GM23338 (cell line): ENCODE measurements around the gene TMPRSS9.

Experiments used
- EZH2 ChIP-seq: fragments of 200-600 bp; sonication (generic); IDR thresholded peaks from one replicate; pipeline ENCODE4 v1.8.0; 2017; ENCODE audit warnings: antibody characterized with exemption, mild to moderate bottlenecking, low read depth; ENCODE audit not compliant: unreplicated experiment
- POLR2AphosphoS5 ChIP-seq: IDR thresholded peaks from 2 replicates; pipeline ENCODE4 v1.6.1; 2016; ENCODE audit warnings: antibody characterized with exemption, low read depth
- TF ChIP-seq, protein P1 (sequence below), 2 experiments: fragments of 200-600 bp in 1 of 2; sonication (generic) in 1 of 2; conservative IDR thresholded peaks; 2 replicates each; pipeline versions ENCODE4 v1.5.1 to v1.6.1; 2016 to 2017; ENCODE audit warnings: antibody characterized with exemption in 2 of 2, low read depth in 2 of 2, mild to moderate bottlenecking in 2 of 2, moderate library complexity in 1 of 2

DNA sequence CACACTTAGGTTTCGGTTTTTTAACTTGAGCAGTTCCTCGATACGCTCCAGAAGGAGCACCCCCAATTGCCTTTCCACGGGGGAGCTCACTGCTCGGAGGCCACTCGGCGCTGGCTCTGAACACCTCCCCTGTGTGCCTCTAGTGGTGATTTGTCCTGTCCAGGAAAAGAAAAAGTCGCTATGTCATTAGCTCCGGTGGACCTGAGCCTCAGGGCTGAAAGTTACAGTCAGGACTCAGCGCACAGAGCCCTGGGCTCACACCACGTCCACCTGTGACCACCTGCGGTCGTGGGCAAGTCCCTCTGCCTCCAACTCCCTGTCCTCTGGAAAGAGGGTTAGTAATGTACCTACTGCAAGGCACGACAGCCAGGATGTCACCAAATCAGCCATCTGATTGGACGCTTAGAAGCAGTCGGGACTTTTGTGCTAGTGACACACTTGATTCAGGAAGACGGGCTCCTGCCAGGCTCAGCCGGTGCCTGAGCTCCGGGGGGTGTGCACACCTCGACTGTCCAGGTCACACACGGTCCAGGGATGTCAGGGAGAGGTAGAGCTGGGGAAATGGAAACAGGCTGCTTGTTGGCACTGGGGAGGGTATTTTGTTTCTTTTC, 3.9 kb upstream of the TMPRSS9 start:
- TF ChIP-seq, protein P1, sequence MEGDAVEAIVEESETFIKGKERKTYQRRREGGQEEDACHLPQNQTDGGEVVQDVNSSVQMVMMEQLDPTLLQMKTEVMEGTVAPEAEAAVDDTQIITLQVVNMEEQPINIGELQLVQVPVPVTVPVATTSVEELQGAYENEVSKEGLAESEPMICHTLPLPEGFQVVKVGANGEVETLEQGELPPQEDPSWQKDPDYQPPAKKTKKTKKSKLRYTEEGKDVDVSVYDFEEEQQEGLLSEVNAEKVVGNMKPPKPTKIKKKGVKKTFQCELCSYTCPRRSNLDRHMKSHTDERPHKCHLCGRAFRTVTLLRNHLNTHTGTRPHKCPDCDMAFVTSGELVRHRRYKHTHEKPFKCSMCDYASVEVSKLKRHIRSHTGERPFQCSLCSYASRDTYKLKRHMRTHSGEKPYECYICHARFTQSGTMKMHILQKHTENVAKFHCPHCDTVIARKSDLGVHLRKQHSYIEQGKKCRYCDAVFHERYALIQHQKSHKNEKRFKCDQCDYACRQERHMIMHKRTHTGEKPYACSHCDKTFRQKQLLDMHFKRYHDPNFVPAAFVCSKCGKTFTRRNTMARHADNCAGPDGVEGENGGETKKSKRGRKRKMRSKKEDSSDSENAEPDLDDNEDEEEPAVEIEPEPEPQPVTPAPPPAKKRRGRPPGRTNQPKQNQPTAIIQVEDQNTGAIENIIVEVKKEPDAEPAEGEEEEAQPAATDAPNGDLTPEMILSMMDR (conservative IDR thresholded peaks at IDR 0.05; ENCODE audit: low read depth in 2 of 2), result no peak
- TF ChIP-seq POLR2AphosphoS5 (no peak), EZH2 (no peak)
